Neural progenitor cell (in vitro differentiated cells): ENCODE measurements around the gene KIF21B. TPM values are rescaled to one million over a fixed set of nuclear protein-coding genes. Genes with fewer than 3 reads are reported as not detected.

Experiments
- DNase-seq: peaks from one replicate; pipeline ENCODE4 v3.0.0-alpha.2; 2016; ENCODE audit warnings: low spot score
- H2AFZ ChIP-seq: fragments of 200-600 bp; sonication (generic); replicated peaks from 2 replicates; pipeline ENCODE4 v1.6.1; 2016; ENCODE audit warnings: antibody characterized with exemption
- H3F3A ChIP-seq: fragments of 200-600 bp; sonication (generic); 2 replicates; pipeline ENCODE4 v1.6.1; 2016; ENCODE audit warnings: antibody characterized with exemption, low read depth
- H3K27ac ChIP-seq: fragments of 200-600 bp; sonication (generic); 2 replicates; pipeline ENCODE4 v1.5.1; 2016; ENCODE audit warnings: mild to moderate bottlenecking
- H3K27me3 ChIP-seq: fragments of 200-600 bp; sonication (generic); 2 replicates; pipeline ENCODE4 v1.6.1; 2016; ENCODE audit warnings: mild to moderate bottlenecking, moderate library complexity
- H3K36me3 ChIP-seq: fragments of 200-600 bp; sonication (generic); 2 replicates; pipeline ENCODE4 v1.5.1; 2016
- H3K4me1 ChIP-seq: fragments of 200-600 bp; sonication (generic); 2 replicates; pipeline ENCODE4 v1.6.1; 2016; ENCODE audit warnings: mixed run types
- H3K4me2 ChIP-seq: fragments of 200-600 bp; sonication (generic); 2 replicates; pipeline ENCODE4 v1.6.1; 2016
- H3K4me3 ChIP-seq: fragments of 200-600 bp; sonication (generic); 2 replicates; pipeline ENCODE4 v1.5.1; 2016
- H3K79me2 ChIP-seq: fragments of 200-600 bp; sonication (generic); 2 replicates; pipeline ENCODE4 v1.6.1; 2016; ENCODE audit warnings: low read depth
- H3K9ac ChIP-seq: fragments of 200-600 bp; sonication (generic); 2 replicates; pipeline ENCODE4 v1.6.1; 2016
- H3K9me3 ChIP-seq: fragments of 200-600 bp; sonication (generic); 2 replicates; pipeline ENCODE4 v1.5.1; 2016; ENCODE audit warnings: low read depth
- H4K20me1 ChIP-seq: fragments of 200-600 bp; sonication (generic); 2 replicates; pipeline ENCODE4 v1.6.1; 2016; ENCODE audit warnings: low read depth
- H3K27ac Mint-ChIP-seq: 3 replicates; pipeline ENCODE4 v1.8.0; 2021; ENCODE audit warnings: mixed read lengths
- H3K27me3 Mint-ChIP-seq: 2 replicates; pipeline ENCODE4 v1.8.0; 2022; ENCODE audit warnings: low read depth, mild to moderate bottlenecking, inconsistent platforms, moderate library complexity, mixed read lengths; ENCODE audit not compliant: insufficient read depth
- H3K36me3 Mint-ChIP-seq: 3 replicates; pipeline ENCODE4 v1.8.0; 2021; ENCODE audit warnings: mixed read lengths
- H3K4me1 Mint-ChIP-seq: 3 replicates; pipeline ENCODE4 v1.8.0; 2021; ENCODE audit warnings: mixed read lengths
- H3K4me3 Mint-ChIP-seq: 3 replicates; pipeline ENCODE4 v1.8.0; 2021; ENCODE audit warnings: mild to moderate bottlenecking, moderate library complexity, mixed read lengths
- H3K9me3 Mint-ChIP-seq: 3 replicates; pipeline ENCODE4 v1.8.0; 2020; ENCODE audit warnings: mixed read lengths
- CTCF ChIP-seq: fragments of 200-600 bp; sonication (generic); IDR thresholded peaks from 2 replicates; pipeline ENCODE4 v1.5.1; 2017; ENCODE audit warnings: antibody characterized with exemption, mild to moderate bottlenecking
- EZH2 ChIP-seq: fragments of 200-600 bp; sonication (generic); IDR thresholded peaks from 2 replicates; pipeline ENCODE4 v1.6.1; 2017; ENCODE audit warnings: antibody characterized with exemption, mild to moderate bottlenecking, moderate library complexity
- EZH2phosphoT487 ChIP-seq: fragments of 200-600 bp; sonication (generic); IDR thresholded peaks from 2 replicates; pipeline ENCODE4 v1.6.1; 2017; ENCODE audit warnings: antibody characterized with exemption
- total RNA-seq: library from RNA; depleted of rRNA; stranded (reverse); fragments of >200 nt; gene quantifications from 2 replicates; pipeline ENCODE4 v1.2.3, GENCODE V29; 2015; ENCODE audit warnings: low replicate concordance

The KIF21B gene
- total RNA-seq, 1 donor from 2014 or later, result 6.4 TPM

GRCh38 chr1:201060586-201060985 lies 37.1 kb upstream of the KIF21B start:
- no peaks in the 10 kb centered on the region for H3K36me3 Mint-ChIP-seq
- no peak overlapping the region for H3K27ac ChIP-seq
- H3K27me3 ChIP-seq, result no peaks in the 10 kb centered on the region
- no peak overlapping the region for H3K27ac Mint-ChIP-seq
- no peaks in the 10 kb centered on the region for H3K9me3 ChIP-seq
- H3K4me2 ChIP-seq, result no peak overlapping the region
- H2AFZ ChIP-seq, result no peak overlapping the region
- no peaks in the 10 kb centered on the region for H3K36me3 ChIP-seq
- no peak overlapping the region for H3K9ac ChIP-seq
- DNase-seq, result no peak
- H3K4me3 Mint-ChIP-seq, result no peak overlapping the region
- no peak overlapping the region for H3K4me3 ChIP-seq
- H3K4me1 ChIP-seq, result peaks cover 11% of the 10 kb centered on the region
- TF ChIP-seq EZH2 (no peak), CTCF (no peak), EZH2phosphoT487 (no peak)
- H4K20me1 ChIP-seq, result no peaks in the 10 kb centered on the region
- H3K27me3 Mint-ChIP-seq, result peaks cover 27% of the 10 kb centered on the region
- no peaks in the 10 kb centered on the region for H3F3A ChIP-seq
- H3K9me3 Mint-ChIP-seq, result no peaks in the 10 kb centered on the region
- no peaks in the 10 kb centered on the region for H3K79me2 ChIP-seq
- H3K4me1 Mint-ChIP-seq, result peaks cover 49% of the 10 kb centered on the region

DNA sequence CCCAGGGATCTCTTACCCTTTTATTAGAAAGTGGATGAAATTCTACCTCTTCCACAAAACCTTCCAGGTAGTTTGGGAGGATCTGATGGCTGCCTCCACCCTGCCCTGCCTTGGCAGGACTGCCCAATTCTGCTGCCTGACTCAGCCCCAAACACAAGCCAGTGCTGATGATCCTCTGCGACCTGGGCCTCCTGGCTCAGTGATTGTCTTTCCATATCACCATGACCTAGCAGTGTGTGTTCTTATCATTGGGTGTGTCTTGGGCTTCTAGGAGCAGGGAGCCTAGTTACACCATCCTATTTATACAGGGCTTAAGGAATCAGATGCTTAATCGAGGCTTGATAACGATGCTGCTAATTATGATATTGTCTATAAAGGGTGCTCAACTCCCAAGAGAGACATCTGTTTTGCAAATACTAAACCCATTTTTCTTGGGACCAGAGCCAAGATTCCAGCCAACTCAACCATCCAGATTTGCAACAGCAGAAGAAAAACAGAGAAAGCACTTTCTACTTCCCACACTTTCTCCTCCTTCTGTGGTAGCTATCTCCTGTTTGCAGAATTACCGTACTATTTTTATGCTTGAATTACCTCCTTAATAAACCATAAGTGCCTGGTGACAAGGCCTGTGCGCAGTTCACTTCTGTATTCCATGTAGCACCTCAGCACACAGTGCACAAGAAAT lies 36.5 kb upstream of the KIF21B start:
- H3K4me3 ChIP-seq, result no peak overlapping the region
- Mint-ChIP-seq H3K36me3 (no peaks in the 10 kb centered on the region), H3K27ac (no peak overlapping the region), H3K9me3 (no peaks in the 10 kb centered on the region), H3K4me3 (no peak overlapping the region), H3K27me3 (peaks cover 21% of the 10 kb centered on the region), H3K4me1 (peaks cover 52% of the 10 kb centered on the region)
- H3K9me3 ChIP-seq, result no peaks in the 10 kb centered on the region
- H3K79me2 ChIP-seq, result no peaks in the 10 kb centered on the region
- no peak overlapping the region for H2AFZ ChIP-seq
- no peak overlapping the region for H3K4me2 ChIP-seq
- H3K36me3 ChIP-seq, result no peaks in the 10 kb centered on the region
- DNase-seq, result no peak
- no peaks in the 10 kb centered on the region for H3K27me3 ChIP-seq
- TF ChIP-seq CTCF (no peak), EZH2phosphoT487 (no peak), EZH2 (no peak)
- no peak overlapping the region for H3K27ac ChIP-seq
- peaks cover 11% of the 10 kb centered on the region for H3K4me1 ChIP-seq
- no peaks in the 10 kb centered on the region for H4K20me1 ChIP-seq
- no peaks in the 10 kb centered on the region for H3F3A ChIP-seq
- no peak overlapping the region for H3K9ac ChIP-seq

DNA sequence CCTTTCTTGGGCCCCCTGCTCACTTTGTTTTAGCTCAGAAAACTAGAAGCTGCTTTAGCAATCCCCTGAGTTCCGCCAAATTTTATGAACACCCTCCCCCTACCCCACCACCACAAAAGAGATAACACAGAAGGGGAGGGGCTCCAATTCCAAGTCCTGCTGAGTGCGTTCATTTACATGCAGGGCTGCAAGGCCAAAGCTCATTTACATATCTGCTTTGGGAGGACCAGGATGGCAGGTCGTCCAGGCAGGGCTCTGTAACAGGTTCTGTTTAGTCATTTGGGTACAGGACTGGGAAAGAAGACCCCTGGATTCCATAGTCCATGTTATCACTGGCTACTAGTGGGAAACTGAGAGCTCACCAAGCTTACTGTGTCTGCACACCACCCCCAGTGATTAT lies 35.9 kb upstream of the KIF21B start:
- Histone ChIP-seq H3F3A (no peaks in the 10 kb centered on the region), H3K79me2 (no peaks in the 10 kb centered on the region), H3K27me3 (no peaks in the 10 kb centered on the region), H3K4me2 (no peak overlapping the region), H3K27ac (no peak overlapping the region), H3K9me3 (no peaks in the 10 kb centered on the region), H3K9ac (no peak overlapping the region), H2AFZ (no peak overlapping the region), H3K4me1 (peaks cover 11% of the 10 kb centered on the region), H3K36me3 (no peaks in the 10 kb centered on the region), H4K20me1 (no peaks in the 10 kb centered on the region), H3K4me3 (no peak overlapping the region)
- Mint-ChIP-seq H3K4me1 (peaks cover 56% of the 10 kb centered on the region), H3K27me3 (peaks cover 18% of the 10 kb centered on the region), H3K36me3 (no peaks in the 10 kb centered on the region), H3K27ac (no peak overlapping the region), H3K4me3 (no peak overlapping the region), H3K9me3 (no peaks in the 10 kb centered on the region)
- DNase-seq, result no peak
- no peak for TF ChIP-seq EZH2
- TF ChIP-seq CTCF, result no peak
- TF ChIP-seq EZH2phosphoT487, result no peak
